Cortex of kidney (tissue), 1 donor: ENCODE data around the gene TUBB.
"Not testable (repeated sequence)": the region's sequence is repeated elsewhere in the genome, so short reads cannot be mapped to it uniquely, and the experiment has no call there.

Source experiments
- DNase-seq: peaks from one replicate; lab custom pipeline; 2025; lab: John Stamatoyannopoulos, UW

The TUBB gene

DNA sequence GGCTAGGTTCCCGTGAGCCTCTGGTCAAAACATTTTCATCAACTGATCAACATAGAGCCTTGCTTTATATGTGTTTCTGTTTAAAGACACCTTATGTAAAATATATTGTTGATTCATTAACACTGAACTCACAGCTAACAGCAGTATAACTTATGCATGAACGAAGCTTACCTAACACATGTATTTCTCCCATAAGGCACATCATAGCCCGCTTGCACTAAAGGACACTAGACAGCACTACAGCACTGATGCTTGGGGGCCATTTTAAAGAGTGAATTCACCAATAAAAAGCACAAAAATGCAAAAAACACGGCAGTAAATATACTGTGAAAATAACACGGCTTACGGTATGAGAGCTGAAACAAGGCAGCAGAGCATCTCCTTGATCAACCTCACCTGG is 18.4 kb downstream of the TUBB start:
- DNase-seq: no peak

DNA sequence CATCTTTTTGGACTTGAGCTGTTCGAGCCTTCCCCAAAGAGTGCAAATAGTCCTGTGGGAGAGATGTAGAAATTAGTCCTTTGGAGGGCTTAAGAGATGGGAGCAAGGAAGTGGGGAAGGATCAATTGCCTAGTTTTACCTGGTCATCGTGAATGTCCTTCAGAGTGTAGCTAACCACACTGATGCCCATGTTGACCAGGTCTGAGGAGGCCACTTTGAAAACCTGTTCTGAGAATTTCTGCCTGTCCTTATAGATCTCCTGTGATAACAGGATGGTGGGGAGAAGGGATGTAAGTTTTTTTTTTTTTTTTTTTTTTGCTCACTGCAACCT is 20.4 kb downstream of the TUBB start:
- no peak for DNase-seq

DNA sequence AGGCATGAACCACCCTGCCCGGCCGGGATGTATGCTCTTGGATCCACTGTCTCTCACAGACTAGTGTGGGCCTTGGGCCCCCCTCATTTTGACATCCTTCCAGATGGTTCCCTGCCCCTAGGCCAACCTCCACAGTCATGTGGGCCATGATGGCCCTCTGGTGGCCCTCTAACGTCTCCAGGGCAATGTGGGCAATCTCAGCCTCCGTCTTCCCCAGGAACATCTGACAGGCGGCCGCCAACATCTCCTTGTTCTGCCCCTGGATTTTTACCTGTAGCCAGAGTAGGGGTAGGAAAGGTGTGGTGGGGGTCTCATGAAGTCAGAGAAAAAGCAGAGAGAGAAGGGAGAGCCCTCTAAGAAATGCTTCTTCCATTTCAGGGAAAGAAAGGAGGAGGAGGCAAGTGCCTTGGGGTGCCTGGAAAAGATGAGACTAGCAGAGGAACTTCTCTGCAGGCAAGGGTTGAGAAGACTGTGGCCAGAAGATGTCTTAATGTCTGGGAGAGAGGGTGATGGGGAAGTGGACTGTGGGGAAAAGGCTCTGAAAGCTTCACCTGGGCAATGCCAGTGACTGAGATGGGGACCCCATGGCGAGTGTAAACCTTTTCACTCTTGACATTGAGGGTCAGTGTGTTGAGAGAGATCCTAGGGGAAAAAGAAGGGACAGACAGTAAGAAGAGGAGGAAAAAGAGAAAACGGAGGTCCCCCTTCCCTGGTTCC is 21.1 kb downstream of the TUBB start:
- no peak for DNase-seq

DNA sequence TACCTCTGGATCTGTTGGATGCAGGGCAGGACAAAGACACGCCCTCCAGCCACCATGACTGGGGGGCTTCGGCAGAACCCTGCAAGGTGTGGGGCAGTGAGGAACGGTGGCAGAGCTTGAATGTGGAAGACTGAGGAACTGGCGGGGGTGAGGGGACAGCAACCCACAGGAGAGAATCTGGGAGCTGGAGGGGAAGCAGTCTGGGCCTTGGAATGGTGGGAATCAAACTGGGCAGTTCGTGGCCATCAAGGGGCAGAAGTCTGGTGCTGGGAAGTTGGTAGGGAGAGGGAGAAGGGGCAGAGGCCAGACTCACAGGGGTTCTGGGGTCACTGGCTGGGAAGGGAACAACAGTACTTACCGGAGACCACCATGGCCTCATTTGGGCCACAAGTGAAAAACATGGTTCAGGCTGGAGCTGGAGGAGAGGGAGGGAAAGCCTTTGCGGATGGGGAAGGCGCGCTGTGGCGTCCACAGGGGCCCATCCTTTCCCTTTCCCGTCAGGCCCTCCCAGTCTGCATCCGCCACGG is 21.7 kb downstream of the TUBB start:
- DNase-seq: no peak

DNA sequence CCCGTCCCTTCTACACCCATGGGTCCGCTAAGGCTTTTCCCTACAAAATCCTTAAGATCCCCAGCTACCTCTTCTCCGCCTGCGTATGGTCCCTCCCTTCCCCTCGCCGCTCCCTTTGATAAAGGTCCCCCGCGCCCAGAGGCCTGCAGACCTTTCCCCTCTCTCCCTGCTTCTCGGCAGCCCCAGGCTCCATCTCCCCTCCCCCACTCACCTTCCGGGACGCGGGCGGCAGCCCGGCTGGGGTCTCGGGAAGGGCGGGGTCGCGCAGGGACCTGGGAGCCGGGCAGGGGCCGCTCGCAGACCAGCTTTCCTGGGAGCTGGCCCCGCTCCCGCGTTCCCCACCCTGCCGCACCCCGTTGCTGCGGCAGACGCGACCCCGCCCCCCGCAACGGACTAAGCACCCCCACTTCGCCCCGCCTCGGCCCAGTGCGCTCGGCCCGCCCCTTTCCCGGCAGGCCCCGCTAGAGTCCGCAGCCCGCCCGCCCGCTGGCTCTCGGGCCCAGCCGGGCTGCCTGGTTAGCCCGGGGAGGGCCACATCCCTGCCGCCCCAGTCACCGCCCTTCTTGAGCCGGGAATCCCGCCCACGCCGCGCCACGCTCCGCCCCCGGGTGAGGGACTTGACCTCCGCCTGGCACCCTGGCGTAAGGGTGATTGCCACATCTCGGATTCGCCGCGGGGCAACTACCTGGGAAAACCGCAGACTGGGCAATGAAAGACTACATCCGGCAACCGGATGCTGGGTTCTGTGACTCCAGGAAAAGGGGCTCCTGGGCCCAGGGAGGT is 22.4 kb downstream of the TUBB start, which contains the start of gene FLOT1:
Gene FLOT1 (minus strand): TSS at position 372 of the 783 bp plus-strand sequence. CDS start 498 bp downstream, outside the sequence.
- peak; percentile 55 for DNase-seq

DNA sequence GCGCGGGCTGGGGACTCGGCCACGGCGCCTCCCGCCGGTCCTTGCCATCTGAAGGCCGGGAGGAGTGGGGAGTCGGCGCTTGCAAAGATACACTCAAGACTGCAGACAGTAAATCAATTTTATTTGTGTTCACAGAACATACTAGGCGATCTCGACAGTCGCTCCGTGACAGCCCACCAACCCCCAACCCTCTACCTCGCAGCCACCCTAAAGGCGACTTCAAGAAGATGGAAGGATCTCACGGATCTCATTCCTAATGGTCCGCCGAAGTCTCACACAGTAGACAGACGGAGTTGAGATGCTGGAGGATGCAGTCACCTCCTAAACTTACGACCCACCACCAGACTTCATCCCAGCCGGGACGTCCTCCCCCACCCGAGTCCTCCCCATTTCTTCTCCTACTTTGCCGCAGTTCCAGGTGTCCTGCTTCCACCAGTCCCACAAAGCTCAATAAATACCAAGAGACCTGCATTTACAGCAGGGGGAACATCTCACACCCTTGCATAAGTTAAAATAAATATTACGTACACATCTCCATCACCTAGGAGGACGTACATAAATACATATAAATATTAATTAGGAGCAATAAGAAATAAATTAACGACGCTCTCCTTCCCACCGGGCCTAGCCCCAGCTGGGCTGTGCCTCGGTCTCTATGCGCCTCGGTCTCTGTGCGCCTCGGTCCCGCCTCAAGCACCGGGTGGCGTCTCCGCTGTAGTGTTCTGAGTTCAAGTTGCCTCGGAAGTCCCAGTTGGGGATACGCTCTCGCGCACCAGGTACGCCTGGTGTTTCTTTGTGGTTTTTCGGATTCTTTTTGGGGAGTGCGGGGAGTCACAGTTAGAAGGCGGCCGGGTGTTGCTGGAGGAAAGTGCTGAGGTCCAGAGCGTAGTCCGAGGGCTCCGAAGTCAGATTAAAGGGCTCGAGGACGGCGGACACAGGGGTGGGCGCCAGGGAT is 23.2 kb downstream of the TUBB start:
- no peak for DNase-seq

DNA sequence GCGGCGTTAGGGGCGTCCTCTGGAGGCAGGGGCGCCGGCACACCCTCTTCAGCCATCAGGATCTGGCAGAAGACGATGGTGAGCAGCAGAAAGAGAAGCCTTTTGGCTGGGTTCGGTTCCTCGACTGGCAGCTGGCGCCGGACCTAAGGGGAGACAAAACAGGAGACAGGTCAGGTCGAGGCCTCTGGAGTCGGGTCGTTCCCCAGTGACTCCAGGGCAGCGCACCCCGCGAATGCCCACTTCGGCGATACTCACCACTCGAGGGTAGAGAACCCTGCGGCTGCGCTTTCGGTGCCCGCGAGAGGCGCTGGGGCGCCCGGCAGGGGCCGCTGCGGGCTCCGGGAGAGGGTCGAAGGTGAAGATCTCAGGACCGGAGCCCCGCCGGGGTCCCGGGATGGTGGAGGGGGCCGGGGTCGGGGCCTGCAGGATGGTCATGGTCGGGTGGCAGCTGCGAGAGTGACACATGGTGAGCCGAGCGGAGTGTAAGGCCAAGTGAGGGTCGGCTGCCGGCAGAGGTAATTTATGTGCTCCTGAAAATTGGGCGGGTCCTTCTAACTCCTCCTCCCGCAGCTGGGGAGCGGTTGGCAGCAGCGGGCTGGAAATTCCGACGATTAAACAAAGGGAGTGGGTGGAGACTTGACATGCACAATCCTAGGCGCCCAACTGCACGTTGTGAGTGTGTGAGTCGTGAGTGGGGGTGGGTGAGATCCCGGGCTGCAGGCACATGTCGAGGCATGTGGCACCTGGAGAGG is 24.1 kb downstream of the TUBB start, which contains the start of gene IER3:
Gene IER3 (minus strand): TSS at position 494 of the 752 bp plus-strand sequence. CDS start 29 bp downstream, at position 465.
- no peak for DNase-seq

DNA sequence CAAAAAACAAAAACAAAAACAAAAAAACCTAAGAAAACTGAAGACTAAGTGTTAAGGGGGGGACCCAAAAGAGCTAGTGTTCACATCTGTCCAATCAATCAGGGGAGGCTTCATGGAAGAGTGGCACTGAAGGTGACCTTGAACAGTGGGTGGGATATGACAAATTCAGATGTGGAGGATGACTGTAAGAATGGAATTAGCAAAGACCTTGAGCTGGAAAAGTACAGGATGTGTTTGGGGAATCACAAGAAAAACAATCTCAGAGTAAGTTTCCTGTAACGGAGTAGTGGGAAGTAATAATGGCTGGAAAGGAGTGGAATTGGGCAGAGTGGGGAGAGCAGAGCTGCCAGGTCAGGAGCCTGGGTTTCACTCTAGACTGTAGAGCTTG is 27.1 kb downstream of the TUBB start:
- DNase-seq: no peak

DNA sequence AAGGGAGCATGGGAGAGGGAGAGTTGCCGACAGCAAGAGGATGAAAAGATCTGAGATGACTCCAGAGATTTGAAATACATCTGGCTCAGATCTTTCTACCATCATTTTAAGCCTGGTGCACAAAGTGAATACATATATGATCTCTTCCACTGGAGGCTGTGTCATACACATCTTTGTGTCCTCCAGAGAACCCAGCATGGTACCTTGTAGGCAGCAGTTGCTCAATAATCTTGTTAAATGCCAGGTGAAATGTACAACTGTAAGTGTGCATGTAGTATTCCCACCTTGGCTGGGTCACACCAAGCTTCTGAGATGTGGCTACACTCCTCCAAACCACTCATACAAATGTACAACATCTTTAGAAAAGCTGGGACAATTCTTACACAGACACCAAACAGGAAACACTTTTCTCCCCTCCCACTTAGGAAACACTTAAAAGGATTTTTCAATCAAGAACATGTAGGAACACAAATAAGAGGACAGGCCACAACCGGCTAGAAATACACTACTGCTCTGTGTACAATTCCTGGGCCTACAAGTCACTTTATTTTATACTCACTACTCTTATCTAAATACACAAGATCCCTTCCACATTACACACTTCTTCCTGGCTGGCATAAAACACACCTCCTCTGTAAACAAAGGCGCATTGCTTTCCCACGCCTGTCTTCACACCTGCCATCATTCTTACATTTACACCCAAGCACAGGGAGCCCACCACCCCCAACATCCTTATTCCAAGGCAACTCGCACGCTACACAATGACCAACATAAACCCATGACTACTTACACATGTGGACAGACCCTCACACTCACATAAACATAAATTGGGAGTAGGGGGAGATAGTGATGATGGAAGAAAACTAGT is 28.0 kb downstream of the TUBB start:
- no peak for DNase-seq

DNA sequence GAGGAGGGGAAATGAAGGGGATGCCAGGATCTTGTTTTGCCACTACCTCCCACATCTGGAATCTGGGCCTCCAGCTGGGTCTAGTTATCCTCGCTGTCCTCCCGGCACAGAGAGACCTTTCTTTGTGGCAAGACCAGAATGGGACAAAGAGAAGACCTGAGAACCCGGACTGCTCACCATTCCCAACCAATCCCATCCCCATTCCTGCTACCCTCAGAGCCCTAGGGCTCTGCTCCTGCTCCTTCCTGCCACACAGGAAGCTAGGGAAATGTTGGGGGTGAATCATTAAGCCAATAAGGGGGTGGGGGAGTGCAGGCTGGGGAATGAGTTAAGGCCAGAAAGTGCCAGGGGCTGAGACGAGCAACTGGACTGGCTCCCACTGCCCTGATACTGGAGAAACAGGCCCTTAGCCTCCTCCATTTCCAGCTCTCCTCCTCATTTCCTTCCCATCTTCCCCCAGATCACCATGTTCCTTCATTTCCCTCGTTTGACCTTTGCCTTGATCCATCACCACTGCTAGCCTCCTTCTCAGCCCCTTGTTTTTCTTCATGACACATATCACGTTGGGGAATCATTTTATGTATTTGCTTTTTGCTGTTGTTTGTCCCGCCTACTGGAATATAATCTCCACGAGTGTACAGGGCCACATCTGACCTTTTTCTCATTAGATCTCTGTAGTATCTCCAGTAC is 28.8 kb downstream of the TUBB start:
- DNase-seq: no peak

DNA sequence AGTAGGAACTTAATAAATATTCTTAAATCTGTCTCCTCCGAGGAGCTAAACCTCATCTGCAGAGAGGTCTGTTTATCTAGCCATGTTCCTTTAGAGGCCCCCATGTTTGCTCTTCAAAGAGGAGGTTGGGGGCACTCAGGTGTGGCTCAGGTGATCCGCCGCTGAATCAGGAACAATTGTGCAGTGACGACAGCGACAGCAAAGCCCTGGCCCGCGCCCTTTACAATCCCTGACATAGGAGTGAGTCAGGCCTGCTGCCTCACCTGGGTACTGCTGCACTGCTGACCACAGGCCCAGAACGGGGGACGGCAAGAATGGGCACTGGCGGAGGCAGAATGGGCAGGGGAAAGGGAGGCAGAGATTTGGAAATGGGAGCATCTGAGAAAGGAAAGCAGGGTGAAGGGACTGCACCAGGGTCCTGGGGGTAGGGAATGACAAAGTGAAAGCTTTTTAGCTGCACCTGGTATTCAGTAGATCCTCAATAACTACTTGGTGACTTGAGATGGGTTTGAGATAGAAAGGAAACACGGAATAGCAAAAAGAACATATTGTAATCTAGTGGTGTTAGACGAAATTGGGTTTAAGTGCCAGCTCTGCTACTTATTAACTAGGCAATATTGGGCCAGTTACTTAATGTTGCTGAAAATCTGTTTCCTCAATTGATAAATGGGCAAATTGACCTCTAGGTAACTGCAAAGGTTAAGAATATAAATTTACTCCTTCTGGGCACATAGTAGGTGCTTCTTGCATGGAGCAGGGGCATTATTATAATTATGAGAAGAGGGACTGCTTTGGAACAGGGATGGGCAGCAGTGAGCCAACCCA is 29.6 kb downstream of the TUBB start:
- no peak for DNase-seq

DNA sequence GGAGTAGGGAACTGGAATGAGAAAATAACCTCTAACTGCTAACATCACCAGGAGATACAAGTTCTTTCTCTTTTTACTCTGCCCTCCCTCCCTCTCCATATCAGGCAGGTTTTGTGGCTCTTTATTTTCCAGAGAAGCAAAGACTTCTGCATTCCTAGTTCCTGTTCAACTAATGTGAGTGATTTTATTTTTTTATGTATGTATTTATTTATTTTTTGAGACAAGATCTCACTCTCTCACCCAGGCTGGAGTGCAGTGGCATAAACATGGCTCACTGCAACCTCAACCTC is 30.2 kb downstream of the TUBB start:
- no peak for DNase-seq

DNA sequence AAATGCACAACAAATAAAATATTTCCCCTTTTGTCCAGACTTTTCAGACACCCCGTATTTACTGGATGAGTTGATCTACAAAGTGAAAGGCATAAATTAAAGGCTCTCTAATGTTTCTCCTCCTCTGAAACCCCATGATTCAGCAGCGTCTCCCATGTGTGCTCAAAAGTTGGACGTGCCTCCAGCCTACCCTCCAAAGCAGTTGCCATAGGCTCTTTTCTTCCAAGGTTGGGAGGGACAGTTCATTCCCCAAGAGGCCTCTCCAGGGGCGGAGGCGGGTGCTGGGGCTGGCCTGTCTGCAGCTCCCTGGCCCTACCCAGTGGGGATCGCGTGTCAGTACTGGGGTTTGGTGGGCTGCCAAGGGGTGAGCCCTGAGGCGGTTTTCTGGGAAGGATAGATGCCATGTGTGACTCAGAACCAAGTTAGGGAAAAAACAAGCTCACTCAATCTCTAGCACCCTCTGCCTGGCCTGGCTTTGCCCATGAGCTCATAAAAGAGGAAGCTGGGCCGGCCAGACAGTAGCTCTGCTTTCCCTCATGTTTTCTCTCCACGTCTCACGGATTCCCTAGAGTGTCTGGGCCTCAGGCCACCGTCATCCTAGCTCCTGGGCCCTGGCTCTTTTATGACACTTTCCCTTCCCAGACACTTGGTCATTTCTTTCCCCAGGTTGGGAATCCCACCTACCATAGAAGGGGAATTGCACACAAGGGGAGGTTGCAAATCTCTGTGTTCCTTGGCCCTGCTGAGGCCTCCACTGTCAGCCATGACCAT is 32.2 kb downstream of the TUBB start:
- no peak for DNase-seq

DNA sequence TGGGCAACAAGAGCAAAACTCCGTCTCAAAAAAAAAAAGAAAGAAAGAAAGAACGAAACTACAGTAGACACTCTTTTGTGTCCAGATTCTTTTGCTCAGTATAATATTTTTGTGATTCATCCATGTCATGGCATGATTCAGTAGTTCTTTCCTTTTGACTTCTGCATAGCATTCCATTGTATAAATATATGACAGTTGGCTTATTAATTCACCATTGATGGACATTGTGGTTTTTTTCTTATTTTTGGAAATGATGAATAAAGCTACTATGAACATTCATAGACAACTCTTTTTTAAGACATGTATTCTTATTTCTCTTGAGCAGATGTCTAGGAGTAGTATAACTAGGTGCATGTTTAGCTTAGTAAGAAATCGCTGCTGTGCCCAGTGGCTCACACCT is 34.5 kb downstream of the TUBB start:
- DNase-seq: no peak

DNA sequence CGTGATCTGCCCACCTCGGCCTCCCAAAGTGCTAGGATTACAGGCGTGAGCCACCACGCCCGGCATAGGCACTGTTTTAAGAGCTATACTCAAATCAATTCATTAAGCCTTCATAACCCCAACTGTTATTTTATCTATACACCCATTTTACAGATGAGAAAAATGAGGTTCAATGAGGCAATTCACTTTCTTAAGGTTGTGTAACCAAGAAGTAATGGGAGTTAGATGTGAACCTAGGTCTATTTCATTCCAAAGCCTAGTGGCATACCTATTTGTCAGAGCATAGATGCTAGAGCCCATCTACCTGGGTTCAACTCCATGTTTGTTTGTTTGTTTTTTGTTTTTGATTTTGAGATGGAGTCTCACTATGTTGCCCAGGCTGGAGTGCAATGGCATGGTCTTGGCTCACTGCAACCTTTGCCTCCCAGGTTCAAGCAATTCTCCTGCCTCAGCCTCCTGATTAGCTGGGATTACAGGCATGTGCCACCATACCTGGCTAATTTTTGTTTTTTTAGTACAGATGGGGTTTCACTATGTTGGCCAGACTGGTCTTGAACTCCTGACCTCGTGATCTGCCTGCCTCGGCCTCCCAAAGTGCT is 36.4 kb downstream of the TUBB start:
- DNase-seq: not testable (repeated sequence)

DNA sequence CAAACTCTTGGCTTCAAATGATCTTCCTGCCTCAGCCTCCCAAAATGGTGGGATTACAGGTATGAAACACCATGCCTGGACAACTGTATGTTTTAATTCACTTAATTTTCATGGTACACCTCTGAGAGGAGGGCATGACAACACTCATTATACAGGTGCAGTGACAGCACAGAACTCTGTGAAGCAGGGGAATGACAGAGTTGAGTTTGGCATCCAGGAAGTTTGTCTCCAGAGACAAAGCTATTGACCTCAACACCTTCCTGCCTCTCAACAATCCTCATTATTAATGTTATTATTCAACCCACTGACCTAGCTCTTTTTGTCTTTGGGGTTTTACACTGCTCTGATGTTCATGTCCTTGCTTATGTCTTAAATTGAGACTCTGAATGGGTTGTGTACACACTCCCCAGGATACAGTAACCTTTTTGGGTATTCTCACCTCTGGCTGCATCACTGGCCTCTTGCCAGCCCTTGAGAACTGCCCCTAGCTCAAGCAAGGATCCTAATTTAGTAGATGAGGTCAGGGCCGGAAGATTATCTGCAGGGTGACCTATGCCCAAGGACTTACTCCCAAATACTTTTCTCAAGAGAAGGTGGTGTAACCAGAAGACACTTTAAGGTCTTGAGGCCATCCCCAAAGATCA is 37.2 kb downstream of the TUBB start:
- DNase-seq: no peak

DNA sequence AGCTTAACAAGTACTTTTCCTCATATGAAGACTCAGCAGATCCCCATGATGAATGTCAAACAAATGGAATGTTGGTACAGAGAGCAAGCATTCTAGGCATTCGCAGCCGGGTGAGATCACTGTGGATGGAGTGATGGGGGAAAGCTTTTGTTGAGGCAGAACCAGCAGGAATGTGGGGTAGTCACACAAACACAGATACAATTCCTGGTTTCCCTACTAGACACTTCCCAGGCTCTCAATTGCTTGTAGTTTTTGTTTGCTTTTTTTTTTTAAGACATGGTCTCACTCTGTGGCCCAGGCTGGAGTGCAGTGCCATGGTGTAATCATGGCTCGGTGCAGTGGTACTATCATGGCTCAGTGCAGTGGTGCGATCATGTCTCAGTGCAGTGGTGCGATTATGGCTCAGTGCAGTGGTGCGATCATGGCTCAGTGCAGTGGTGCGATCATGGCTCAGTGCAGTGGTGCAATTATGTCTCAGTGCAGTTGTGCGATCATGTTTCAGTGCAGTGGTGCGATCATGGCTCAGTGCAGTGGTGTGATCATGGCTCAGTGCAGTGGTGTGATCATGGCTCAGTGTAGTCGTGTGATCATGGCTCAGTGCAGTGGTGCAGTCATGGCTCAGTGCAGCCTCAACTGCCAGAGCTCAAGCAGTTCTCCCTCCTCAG is 39.6 kb downstream of the TUBB start:
- no peak for DNase-seq
